HG03103 (cell line): ENCODE data around the gene SPPL2C.

ENCODE experiments used
- ATAC-seq: cut with Tn5 transposase; IDR thresholded peaks from one replicate; pipeline ENCODE4 v1.9.1; 2021; ENCODE audit warnings: low read depth; ENCODE audit not compliant: unreplicated experiment

Gene SPPL2C

DNA sequence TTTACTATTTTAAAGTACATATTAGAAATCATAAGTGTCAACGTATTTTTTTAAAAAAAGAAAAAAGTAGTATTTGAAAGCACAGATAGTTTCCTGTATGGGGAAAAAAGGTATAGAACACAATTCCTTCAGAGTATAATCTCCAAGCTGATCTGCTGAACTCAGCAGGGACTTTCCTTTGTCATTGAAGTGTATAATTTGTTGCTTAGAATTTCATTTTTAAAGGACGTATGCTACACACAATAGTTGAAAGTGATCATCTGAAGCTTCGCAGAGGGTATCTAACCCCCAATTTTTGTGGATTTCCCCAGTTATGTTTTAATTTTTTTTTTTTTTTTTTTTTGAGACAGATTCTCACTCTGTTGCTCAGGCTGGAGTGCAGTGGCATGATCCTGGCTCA lies 29.5 kb downstream of the SPPL2C start:
- ATAC-seq = no peak

DNA sequence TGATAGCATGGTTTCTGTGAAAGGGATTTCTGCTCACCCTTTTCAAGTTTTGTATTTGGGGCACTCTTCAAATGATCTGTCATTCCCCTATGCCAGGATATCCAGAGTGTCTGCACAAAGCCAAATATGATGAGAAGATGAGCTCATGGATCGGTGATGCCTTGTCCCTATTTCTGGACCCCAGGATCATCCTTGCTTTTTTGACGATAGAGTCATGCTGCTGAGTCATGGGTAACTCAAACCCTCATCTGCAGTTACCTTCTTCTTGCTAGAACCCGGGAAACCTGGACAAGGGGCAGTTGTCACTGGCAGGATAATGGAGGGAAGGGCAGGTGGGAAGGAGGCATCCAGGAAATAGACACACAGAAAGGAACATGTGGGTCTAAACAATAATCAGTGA lies 31.9 kb downstream of the SPPL2C start:
- no peak for ATAC-seq

DNA sequence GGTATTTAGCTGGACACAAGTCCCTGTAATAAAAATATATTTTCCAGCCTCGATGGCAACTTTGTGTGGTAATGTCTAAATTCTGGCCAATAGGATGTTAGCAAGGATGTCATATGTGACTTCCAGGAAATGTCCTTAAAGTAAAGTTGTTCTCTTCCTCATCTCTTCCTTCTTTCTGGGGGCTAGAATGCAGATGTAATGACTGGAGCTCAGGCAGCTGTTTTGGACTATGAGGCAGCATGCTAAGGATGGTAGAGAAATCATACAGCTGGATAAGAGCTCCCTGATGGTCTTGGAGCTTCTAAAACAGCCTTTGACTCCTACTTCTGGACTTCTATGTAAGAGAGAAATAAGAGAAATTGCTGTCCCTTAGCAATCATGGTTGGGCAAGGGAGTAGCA lies 32.8 kb downstream of the SPPL2C start:
- no peak for ATAC-seq

DNA sequence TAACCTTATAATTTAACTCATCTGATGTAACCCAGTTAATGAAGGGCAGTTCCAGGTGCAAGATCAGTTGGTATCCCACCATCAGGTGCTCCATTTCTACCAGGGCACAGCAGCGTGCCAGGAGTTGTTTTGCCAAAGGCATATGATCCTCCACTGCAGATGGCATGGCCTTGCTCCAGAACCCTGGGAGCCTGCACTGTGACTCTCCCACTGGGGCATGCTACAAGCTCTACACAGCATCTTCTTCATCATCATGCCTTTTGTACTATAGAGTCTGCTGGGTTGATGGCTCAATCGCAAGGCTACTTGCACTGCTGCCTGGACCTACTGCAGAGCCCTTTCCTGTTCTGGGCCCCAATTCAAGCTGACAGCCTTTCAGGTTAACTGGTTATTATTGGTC lies 38.4 kb downstream of the SPPL2C start:
- no peak for ATAC-seq

DNA sequence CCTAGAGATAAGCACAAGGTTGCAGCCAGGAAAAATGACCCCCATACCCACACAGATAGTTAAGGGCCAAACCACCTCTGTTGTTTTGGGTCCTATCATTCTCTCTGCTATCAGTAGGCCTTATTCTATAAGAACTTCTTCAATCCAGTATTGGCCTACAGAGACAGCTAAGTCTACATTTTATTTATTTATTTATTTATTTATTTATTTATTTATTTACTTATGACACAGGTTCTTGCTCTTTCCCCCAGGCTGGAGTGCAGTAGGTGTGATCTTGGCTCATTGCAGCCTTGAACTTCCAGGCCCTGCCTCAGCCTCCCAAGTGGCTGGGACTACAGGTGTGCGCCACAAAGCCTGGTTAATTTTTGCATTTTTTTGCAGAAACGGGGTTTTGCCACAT lies 42.2 kb downstream of the SPPL2C start:
- ATAC-seq = no peak

DNA sequence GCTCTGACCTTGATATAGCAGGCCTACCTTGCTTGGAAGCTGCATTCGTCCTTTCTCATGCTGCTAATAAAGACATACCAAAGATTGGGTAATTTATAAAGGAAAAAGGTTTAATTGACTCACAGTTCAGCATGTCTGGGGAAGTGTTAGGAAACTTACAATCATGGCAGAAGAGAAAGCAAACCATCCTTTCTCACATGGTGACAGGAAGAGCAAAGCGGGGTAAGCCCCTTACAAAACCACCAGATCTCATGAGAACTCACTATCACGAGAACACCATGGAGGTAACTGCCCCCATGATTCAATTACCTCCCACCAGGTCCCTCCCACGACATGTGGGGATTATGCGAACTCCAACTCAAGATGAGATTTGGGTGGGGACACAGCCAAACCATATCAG lies 43.7 kb downstream of the SPPL2C start:
- ATAC-seq = no peak

DNA sequence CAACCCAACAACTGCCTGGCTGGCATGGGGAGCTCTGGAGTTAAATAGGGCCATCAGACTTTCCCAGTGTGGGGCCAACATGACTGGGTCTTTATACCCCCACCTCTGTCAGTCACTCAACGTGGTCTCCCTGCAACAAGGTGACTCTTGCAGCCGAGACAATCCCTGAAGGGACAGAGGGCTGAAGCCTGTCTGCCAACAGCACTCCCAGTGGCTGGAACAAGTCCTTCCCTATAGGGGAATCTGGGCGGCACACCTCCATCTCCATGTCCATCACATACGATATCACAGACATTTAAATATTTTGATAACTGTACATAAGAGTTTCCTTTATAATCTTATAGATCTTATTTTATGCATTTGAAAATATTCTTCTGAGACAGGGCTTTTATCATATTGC lies 44.9 kb downstream of the SPPL2C start:
- ATAC-seq = no peak

DNA sequence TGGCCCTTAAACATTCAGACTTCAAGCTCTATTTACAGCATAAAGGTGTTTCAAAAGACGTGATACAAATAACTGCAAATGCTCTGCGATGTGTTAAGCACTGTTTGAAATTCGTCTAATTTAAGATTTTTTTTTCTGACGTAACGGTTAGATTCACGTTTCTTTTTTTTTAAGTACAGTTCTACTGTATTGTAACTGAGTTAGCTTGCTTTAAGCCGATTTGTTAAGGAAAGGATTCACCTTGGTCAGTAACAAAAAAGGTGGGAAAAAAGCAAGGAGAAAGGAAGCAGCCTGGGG lies 49.0 kb downstream of the SPPL2C start:
- no peak for ATAC-seq

DNA sequence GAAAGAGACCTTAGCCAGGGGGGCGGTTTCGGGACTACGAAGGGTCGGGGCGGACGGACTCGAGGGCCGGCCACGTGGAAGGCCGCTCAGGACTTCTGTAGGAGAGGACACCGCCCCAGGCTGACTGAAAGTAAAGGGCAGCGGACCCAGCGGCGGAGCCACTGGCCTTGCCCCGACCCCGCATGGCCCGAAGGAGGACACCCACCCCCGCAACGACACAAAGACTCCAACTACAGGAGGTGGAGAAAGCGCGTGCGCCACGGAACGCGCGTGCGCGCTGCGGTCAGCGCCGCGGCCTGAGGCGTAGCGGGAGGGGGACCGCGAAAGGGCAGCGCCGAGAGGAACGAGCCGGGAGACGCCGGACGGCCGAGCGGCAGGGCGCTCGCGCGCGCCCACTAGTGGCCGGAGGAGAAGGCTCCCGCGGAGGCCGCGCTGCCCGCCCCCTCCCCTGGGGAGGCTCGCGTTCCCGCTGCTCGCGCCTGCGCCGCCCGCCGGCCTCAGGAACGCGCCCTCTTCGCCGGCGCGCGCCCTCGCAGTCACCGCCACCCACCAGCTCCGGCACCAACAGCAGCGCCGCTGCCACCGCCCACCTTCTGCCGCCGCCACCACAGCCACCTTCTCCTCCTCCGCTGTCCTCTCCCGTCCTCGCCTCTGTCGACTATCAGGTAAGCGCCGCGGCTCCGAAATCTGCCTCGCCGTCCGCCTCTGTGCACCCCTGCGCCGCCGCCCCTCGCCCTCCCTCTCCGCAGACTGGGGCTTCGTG lies 49.5 kb downstream of the SPPL2C start, which contains the start of gene MAPT:
MAPT (plus strand) TSS at position 533 of the 763 bp plus-strand sequence. CDS start 67,784 bp downstream, outside the sequence.
- no peak for ATAC-seq

DNA sequence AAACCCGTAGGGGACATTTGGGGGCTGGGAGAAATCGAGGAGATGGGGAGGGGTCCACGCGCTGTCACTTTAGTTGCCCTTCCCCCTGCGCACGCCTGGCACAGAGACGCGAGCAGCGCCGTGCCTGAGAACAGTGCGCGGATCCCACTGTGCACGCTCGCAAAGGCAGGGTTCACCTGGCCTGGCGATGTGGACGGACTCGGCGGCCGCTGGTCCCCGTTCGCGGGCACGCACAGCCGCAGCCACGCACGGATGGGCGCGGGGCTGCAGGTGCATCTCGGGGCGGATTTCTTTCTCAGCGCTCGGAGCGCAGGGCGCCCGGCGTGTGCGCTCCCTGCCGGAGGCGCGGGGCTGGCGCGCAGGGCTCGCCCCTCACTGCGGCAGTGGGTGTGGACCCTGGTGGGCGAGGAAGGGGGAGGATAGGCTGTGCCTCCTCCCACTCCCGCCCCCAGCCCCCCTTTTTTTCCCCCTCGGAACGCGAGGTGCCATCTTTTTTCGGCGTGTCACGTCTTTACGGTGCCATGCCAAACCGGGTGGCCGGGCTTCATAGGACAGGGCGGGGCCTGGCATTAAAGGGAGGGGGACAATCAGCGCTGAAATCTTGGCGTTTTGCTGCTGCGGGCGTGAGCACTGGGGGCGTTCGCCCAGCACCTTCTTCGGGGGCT lies 50.8 kb downstream of the SPPL2C start:
- ATAC-seq = no peak

DNA sequence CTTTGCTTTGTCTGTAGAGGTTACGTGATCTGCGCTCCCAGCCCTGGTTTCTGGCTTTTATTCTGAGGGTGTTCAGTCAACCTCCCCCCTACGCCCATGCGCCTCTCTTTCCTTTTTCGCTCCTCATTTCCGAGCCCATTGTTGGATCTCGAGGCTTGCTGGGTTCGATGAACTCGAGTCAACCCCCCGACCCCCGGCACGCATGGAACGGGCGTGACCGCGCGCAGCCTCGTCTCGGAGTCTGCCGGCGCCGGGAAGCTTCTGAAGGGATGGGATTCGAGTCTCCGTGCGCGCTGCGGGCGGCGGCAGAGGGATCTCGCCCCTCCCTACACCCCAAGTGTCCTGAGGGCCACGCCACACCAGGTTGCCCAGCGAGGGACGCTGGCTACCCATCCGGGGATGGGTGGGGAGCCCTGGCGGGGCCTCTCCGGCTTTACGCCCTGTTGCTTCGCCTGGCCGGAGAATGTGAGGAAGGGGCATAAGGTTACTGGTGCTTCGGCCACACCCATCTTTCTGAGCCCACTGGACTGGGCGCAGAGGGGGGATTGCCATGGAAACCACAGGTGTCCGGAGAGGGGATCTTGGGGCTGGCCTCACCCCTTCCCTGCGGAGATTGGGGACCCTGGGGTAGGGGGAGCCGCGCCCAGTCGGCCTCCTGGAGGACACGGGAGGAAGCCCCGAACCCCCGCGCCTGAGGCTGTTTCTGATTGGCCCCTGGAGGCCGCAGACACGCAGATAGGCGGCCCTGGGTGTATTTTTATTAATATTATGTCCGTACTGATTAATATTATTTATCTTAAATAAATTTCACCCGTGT lies 51.5 kb downstream of the SPPL2C start:
- ATAC-seq = no peak
